NCI-H2171 (cell line): Measurements from ENCODE around the gene MAPK1.
"Not testable (repeated sequence)": the region's sequence is repeated elsewhere in the genome, so short reads cannot be mapped to it uniquely, and the experiment has no call there.

ENCODE experiments used
- DNase-seq: peaks from one replicate; lab custom pipeline; 2025; lab: John Stamatoyannopoulos, UW

MAPK1 gene

DNA sequence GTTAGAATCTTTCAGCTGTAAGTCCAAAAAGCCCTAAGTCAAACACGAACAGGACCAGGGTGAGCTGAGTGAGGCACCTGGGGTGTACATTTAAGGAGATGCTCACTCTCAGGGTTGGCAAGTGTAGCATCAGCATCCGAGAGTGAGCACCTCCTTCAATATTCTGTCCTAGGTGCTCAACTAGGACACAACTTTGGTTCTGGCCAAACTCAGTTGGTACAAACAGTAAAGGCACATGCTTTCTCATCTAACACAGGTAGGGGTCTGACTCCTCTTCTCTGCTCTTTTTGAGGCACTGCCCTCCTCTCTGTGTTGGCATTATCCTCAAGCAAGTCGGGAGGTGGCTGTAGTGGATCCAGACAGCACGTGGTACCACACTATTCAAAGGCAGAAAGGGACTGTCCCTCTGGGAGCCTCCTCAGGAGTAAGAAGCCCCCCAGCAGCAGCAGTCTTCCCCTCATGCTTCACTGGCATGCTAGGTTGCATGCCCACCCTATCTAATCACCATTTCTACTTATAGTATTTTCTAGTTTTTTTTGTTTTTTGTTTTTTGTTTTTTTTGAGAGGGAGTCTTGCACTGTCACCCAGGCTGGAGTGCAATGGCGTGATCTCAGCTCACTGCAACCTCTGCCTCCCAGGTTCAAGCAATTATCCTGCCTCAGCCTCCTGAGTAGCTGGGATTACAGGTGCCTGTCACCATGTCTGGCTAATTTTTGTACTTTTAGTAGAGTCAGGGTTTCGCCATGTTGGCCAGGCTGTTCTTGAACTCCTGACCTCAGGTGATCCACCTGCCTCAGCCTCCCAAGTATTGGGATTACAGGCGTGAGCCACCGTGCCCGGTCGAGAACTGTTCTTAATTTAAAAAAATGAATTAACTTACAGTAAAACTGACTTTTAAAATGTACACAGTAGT, 14.7 kb upstream of the MAPK1 start:
- no peak for DNase-seq

DNA sequence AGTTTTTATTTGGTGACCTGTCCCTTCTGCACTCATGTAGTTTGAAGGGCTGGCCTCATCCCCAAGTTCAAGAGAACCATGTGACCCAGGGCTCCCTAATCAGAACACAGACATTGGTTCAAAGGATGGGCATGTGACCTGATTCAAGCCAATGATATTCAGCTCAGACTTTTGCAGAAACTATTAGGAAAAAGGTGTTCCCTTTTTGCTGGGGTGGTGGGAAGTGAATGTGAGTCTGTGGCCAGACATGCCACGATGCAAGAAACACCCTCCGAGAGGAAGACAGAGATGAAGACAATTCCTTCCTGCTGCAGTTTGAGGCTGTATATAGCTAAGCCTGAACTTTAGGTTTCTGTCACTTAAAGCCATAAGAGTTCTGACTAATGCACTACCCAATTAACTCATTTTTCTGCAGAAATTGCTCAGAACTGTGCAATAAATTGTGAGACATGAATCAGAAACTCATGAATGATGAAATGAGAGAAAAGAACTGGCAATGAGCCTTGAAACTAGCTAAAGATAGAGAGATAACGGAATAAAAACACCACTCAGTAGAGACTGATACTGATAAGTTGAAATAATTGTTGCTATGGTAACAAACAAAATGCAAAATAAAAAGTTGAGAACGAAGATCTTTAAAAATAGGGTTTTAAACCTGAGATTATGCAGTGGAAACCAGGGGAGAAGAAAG, 9.2 kb upstream of the MAPK1 start:
- no peak for DNase-seq

- not testable (repeated sequence) for DNase-seq
These were observed 7.5 kb upstream of the MAPK1 start for GRCh38 chr22:21874953-21875352.

DNA sequence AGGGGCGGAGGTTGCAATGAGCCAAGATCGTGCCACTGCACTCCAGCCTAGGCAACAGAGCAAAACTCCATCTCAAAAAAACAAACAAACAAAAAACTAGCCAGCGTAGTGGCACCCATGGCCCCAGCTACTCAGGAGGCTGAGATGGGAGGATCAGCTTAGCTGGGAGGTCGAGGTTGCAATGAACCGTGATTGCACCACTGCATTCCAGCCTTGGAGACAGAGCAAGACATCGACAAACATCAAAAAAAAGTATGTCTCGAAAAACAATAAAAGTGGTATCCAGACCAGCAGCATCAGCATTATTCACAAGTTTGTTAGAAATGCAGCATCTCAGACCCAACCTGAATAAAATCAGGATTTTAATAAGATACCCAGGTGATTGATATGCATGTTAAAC, 6.2 kb upstream of the MAPK1 start:
- no peak for DNase-seq

DNA sequence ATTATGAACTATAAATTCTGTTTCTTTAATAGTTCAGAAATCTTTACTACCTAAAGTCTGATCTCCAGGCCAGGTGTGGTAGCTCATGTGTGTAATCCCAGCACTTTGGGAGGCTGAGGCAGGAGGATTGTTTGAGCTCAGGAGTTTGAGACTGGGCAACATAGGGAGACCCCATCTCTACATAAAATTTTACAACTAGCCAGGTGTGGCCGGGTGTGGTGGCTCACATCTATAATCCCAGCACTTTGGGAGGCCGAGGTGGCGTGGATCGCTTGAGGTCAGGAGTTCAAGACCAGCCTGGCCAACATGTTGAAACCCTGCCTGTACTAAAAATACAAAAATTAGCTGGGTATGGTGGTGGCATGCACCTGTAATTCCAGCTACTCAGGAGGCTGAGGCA, 5.3 kb upstream of the MAPK1 start:
- not testable (repeated sequence) for DNase-seq

DNA sequence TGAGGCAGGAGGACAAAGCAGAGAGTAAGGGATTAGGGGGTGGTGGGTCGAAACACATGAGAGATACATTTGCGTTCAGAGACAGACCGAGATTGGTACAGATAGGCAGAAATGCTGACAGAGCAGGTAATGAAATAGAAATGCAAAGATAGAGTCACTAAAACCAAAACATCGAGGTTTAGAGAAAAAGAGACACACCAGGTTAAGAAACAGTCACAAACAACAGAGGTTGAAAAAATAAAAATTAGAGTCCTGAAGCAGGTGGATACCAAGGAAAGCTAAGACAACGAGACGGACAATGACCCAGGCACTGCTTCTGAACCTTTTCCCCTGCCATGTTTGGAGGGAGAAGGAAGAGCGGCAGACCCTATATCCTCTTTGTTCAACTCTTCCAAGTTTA, 1.2 kb upstream of the MAPK1 start:
- DNase-seq = no peak

DNA sequence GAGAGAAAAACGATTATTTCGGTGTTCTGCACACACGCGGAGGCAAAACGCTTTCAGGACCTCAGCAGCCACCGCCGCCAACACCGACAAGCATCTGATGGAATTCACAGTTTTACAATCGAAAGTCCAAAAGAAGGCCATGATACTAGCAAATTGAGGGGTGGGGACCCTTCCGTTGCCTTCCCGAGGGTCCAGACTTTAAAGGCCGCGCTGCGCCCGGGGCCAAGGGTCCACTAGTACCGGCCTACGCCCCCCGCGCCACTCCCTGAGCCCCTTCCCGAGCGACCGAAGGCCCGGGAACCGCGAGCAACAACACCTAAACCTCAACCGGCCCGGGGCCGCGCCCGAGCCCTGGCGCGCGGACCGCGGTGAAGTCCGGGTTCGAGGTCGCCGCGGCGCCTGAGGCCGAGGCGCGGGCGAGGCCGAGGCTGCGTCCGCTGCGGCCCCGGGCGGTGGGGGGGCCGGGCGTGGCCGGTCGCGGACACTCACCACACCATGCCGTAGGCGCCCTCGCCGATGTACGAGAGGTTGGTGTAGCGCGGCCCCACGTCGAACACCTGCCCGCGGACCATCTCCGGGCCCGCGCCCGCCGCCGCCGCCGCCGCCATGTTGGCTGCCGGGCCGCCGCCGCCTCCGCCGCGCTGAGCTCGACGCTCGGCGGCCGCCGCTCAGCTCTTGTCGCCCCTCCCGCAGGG, 465 bp downstream of the MAPK1 start:
- peak; percentile 52 for DNase-seq

DNA sequence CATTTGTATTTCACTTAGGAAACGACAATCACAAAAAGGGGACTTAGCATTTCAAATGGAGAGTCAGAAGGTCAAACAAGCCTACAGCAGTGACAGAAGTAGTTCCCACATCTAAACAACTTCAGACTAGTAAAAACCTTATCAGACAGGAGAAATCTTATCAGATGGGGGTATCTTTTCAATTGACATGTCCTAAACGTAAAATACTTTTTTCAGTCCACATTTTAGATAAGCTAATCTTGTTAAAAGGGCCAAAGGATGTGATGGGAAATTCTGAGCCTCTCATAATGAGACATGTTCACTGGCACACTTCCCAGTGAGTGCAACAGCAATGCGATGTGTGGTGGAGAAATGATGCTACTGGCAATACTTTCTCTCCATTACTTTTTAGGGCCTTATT, 2.4 kb downstream of the MAPK1 start:
- no peak for DNase-seq

GRCh38 chr22:21862386-21863245, 4.8 kb downstream of the MAPK1 start:
- DNase-seq = no peak

GRCh38 chr22:21861851-21862250, 5.6 kb downstream of the MAPK1 start:
- DNase-seq = no peak

DNA sequence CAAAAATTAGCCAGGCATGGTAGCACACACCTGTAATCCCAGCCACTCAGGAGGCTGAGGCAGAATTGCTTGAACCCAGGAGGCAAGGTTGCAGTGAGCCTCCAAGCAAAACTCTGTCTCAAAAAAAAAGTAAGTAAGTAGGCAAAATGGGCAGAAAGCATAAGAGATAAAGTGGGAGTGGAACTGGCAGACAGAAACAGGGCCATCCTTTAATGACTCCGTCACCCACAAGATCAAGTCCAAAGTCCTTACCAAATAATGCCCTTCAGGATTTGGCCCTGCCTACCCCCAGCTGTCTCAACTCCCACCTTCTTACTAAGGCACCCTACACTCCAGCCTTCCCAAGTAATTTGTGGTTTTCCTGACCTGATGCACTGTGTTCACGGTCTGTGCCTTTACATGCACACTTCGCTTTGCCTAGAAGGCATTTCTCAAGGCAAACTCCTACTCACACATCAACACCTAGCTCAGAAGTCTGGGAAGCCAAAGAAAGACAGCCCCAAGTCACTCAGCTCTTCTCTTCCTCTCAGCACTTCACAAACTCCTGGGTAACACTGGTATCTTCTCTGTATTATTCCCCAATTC, 6.1 kb downstream of the MAPK1 start:
- no peak for DNase-seq

DNA sequence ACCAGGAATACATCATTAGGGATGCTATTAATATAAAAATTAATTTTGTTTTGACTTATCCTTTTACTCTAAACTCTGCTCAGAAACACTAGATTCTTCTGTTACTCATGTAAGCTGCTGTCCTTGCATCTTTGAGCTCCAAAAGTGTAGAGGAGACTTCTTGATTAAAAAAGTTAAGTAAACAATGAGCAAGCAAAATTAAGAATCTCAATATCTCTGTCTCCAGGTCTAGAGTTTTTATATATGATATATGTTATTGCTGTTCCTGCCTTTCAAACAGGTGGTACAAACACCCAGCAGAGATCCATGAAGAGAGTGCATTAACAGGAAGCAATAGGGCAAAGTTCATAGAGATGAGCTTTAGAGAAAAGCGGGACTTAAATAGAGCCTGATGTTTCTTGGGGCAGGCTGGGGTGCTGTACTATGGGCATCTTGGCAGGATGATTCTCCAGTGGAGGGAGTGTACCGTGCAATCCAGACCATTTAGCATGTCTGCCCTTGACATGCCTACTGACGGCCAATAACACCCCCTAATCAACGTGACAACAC, 6.9 kb downstream of the MAPK1 start:
- DNase-seq = no peak

GRCh38 chr22:21858025-21858764, 9.2 kb downstream of the MAPK1 start:
- no peak for DNase-seq

DNA sequence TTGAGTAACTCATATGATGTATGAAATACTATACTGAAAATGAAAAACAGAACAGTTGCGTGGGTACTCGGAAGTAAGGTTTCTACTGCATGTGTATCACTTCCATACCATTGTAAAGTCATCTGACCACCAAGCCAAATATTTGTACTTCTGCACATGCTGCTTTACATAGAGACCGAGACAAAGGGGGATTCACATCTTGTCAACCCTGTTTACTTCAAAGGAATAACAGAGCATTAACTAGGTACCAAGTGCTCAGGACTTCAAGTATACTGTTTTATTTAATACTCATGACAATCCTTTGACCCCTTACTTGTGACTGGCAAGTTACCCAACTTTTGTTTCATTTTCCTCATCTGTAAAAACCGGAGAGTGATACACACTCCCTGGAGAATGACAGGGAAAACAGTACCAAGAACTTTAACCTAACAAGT, 9.9 kb downstream of the MAPK1 start:
- DNase-seq = no peak

GRCh38 chr22:21856868-21857267, 10.6 kb downstream of the MAPK1 start:
- DNase-seq = no peak

DNA sequence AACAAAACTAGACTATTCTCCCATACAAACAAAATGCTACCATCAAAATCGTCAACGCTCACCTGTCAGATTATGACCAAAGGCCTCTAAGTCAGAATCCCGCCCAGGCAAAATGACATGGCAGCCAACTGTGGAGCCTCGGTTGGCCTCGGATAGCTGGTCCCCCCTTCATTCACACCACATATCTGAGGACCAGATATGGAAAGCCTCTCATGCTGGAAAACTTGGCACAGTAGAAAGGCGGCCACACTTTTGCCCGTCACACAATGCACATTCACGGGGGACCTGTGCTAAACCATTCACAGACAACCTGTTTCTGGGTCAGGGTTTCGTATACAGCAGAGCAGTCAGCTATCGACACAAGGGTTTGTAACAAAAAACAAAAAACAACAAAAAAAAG, 11.2 kb downstream of the MAPK1 start:
- no peak for DNase-seq

GRCh38 chr22:21855676-21856075, 11.8 kb downstream of the MAPK1 start:
- no peak for DNase-seq

DNA sequence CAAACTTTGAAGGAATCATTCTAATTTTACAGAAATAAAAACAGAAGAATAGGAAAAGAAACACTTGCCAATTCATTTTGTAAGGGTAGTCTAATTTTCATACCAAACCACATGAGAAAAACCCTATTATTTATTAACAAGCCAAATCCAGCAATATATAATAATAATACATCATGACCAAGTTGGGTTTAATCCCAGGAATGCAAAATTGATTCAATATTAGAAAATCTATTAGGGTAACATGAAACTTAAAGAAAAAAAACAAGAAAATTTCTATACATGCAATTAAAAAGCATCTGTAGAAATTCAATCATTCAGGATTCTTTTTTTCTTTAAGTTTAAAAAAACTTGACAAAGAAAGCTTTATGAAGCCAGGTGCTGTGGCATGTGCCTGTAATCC, 16.8 kb downstream of the MAPK1 start:
- DNase-seq = no peak

- DNase-seq = no peak
These were observed 18.0 kb downstream of the MAPK1 start for GRCh38 chr22:21849489-21849888.

- not testable (repeated sequence) for DNase-seq
These were observed 19.4 kb downstream of the MAPK1 start for GRCh38 chr22:21848057-21848456.
